IPS-20b (cell line): ENCODE data around the gene ADCY5.

ENCODE experiments used
- H3K27ac ChIP-seq: one replicate; pipeline ENCODE4 v1.5.1; 2013; ENCODE audit warnings: low read length
- H3K27me3 ChIP-seq: 2 replicates; pipeline ENCODE4 v1.6.1; 2013; ENCODE audit warnings: mild to moderate bottlenecking, low read length, inconsistent platforms; ENCODE audit not compliant: insufficient read depth
- H3K36me3 ChIP-seq: 2 replicates; pipeline ENCODE4 v1.6.1; 2013; ENCODE audit warnings: low read depth, mild to moderate bottlenecking, inconsistent platforms, low read length, moderate library complexity; ENCODE audit not compliant: insufficient read depth
- H3K4me1 ChIP-seq: 2 replicates; pipeline ENCODE4 v1.6.1; 2013; ENCODE audit warnings: mild to moderate bottlenecking, control low read depth, inconsistent platforms, low read length, moderate library complexity; ENCODE audit not compliant: insufficient read depth
- H3K4me3 ChIP-seq: 2 replicates; pipeline ENCODE4 v1.5.1; 2013; ENCODE audit warnings: mild to moderate bottlenecking, low read length, inconsistent platforms
- H3K9ac ChIP-seq: 2 replicates; pipeline ENCODE4 v1.6.1; 2013; ENCODE audit warnings: low read depth, mild to moderate bottlenecking, inconsistent platforms, low read length, moderate library complexity
- H3K9me3 ChIP-seq: 2 replicates; pipeline ENCODE4 v1.6.1; 2013; ENCODE audit warnings: mild to moderate bottlenecking, low read depth, low read length, inconsistent platforms; ENCODE audit not compliant: insufficient read depth

Gene ADCY5

DNA sequence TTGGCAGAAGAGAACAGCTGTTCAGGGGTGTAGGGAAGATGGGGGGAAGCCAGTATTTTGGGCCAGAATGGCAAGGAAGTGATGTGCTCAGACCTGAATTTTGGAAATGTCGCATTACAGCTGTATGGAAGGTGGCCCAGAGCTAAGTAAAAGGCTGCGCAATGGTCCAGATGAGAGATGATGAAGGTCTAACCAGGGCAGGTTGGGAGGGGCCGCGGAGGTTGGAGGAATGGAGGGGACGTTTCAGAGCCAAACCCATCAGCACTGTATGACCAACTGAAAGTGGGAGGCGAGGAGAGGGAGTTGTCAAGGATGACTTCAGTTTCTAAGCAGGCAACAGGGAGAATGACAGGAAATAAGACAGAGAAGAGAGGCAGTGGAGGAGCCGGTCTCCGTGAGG, 60.8 kb downstream of the ADCY5 start:
- H3K27ac ChIP-seq, result no peak overlapping the region
- no peaks in the 10 kb centered on the region for H3K36me3 ChIP-seq
- H3K4me3 ChIP-seq, result no peak overlapping the region
- H3K9ac ChIP-seq, result no peak overlapping the region
- no peaks in the 10 kb centered on the region for H3K27me3 ChIP-seq
- no peaks in the 10 kb centered on the region for H3K9me3 ChIP-seq
- H3K4me1 ChIP-seq, result peaks cover 12% of the 10 kb centered on the region; the same call in 1 of the 2 replicates

DNA sequence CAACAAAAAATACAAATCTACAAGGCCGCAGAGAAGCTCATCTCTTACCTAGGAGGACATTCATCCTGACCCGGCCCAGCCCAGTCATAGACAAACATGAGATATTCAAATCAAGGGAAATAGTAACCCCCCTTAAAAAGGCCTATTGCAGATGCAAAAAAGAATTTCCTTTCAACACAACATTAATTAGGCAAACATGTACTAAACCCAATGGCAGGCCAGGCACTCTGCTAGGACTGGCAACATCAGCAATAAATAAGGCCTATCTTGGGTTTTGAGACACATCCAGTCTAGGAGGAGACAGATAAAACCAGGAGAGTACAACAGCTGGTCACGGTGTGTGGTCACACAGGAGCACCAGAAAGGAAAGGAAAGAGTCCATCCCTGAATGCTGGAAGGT, 61.4 kb downstream of the ADCY5 start:
- peaks cover 12% of the 10 kb centered on the region; the same call in 1 of the 2 replicates for H3K4me1 ChIP-seq
- H3K9ac ChIP-seq, result no peak overlapping the region
- H3K9me3 ChIP-seq, result no peaks in the 10 kb centered on the region
- no peak overlapping the region for H3K4me3 ChIP-seq
- no peaks in the 10 kb centered on the region for H3K27me3 ChIP-seq
- no peak overlapping the region for H3K27ac ChIP-seq
- H3K36me3 ChIP-seq, result no peaks in the 10 kb centered on the region

DNA sequence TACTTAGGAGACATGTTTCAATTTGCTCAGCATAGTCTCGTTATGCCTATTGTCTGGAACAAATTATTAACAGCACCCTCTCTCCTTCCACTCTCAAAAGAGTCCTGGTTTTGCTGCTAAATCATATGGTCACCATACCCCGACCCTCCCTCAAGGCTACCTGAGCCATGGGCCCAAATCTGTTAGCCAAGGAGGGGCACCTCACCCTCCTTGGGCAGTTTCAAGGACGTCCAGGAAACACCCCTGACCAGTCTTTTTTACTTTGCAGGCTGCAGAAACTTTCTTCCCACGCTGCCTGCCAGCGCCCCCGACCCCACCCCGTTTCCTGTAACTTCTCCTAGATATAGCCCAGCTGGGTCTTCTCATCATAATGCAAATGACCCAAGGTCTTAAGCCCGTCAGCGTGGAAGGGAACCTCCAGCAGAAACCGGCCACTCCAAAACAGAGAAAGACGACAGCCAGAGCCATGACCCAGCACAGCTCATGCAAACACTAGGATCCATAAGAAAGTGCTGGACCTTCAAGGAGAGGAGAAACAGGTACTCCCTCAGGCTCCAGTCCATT, 62.3 kb downstream of the ADCY5 start:
- H3K9me3 ChIP-seq, result no peaks in the 10 kb centered on the region
- H3K27ac ChIP-seq, result no peak overlapping the region
- no peak overlapping the region for H3K9ac ChIP-seq
- no peaks in the 10 kb centered on the region for H3K36me3 ChIP-seq
- H3K4me1 ChIP-seq, result peaks cover 12% of the 10 kb centered on the region; the same call in 1 of the 2 replicates
- H3K27me3 ChIP-seq, result no peaks in the 10 kb centered on the region
- no peak overlapping the region for H3K4me3 ChIP-seq

DNA sequence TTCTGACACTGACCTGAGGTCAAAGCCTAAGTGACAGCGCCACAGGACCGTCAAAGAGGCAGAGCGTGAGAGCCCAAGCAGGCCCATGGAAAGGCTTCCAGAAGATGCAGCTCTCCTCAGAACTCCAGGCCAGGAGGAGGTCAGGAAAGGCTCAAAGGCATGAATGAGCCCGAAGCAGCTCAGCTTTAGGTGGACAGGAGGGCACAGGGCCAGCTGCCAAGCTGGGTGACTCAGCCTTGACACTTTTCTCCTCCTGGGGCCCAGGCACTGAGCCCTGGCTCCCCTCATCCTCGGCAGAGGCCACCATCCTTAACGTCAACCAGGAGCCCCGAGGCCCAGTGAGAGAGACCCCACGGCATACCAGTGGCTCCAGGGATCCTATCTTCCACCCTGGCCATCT, 62.9 kb downstream of the ADCY5 start:
- H3K9ac ChIP-seq, result no peak overlapping the region
- peaks cover 12% of the 10 kb centered on the region; the same call in 1 of the 2 replicates for H3K4me1 ChIP-seq
- no peak overlapping the region for H3K27ac ChIP-seq
- H3K9me3 ChIP-seq, result no peaks in the 10 kb centered on the region
- H3K27me3 ChIP-seq, result no peaks in the 10 kb centered on the region
- H3K36me3 ChIP-seq, result no peaks in the 10 kb centered on the region
- no peak overlapping the region for H3K4me3 ChIP-seq

DNA sequence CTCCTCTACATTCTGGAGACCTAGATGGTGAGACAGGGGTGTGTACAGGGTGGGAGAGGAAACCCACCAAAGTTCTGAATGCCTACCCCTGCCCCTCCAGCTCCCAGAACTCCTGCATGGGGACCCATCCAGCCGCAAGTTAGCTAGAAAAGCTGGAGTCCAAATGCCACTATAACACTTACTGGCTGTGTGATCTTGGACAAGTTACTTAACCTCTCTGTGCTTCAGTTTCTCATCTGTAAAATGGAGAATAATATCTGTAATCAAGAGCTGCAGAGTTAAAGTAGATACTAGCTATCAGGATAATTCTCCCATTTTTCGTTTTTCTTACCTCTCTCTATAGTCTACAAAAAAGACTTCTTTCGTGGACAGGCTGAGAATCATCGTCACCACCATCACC, 63.4 kb downstream of the ADCY5 start:
- Histone ChIP-seq H3K4me1 (peaks cover 12% of the 10 kb centered on the region; the same call in 1 of the 2 replicates), H3K27ac (no peak overlapping the region), H3K36me3 (no peaks in the 10 kb centered on the region), H3K9ac (no peak overlapping the region), H3K9me3 (no peaks in the 10 kb centered on the region), H3K27me3 (no peaks in the 10 kb centered on the region), H3K4me3 (no peak overlapping the region)

DNA sequence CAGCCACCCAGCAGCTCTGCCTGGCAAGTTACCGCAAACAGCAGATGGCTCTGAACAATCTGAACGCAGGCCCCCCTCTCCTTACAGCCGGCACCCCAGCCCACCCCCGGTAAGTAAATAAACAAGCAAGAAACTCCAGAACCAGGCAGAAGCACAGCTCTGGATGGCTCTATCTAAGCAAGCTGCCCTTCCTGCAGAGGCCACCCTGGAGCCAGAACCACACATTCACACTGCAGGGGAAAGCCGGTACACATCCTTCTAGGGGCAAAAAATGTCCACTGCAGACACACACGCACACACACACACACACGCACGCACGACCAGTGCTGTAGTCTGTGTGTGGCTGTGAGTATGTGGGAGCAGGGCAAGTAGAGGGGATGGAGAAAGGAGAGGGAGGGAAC, 63.9 kb downstream of the ADCY5 start:
- Histone ChIP-seq H3K36me3 (no peaks in the 10 kb centered on the region), H3K4me1 (peaks cover 12% of the 10 kb centered on the region; the same call in 1 of the 2 replicates), H3K27me3 (no peaks in the 10 kb centered on the region), H3K9me3 (no peaks in the 10 kb centered on the region), H3K4me3 (no peak overlapping the region), H3K27ac (no peak overlapping the region), H3K9ac (no peak overlapping the region)

DNA sequence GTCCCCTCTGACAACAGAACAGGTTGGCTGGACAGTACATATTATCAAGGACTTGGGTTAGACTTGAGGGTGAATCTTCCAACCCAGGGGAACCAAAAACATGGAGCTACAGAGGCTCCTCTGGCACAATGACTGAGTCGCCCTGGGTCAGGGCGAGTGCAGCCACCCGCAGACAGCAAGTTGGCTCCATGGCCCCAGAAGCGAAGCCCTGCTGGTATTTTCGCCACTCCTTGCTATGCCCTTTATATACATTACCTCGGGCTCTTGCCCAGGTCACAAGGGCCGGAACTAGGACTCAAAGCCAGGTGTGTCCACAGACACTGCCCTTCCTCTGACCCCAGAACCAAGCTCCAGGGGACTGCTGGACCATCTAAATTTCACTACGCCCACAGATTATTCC, 64.6 kb downstream of the ADCY5 start:
- peaks cover 12% of the 10 kb centered on the region; the same call in 1 of the 2 replicates for H3K4me1 ChIP-seq
- H3K27ac ChIP-seq, result no peak overlapping the region
- H3K9me3 ChIP-seq, result no peaks in the 10 kb centered on the region
- H3K9ac ChIP-seq, result no peak overlapping the region
- H3K27me3 ChIP-seq, result no peaks in the 10 kb centered on the region
- H3K4me3 ChIP-seq, result no peak overlapping the region
- H3K36me3 ChIP-seq, result no peaks in the 10 kb centered on the region

DNA sequence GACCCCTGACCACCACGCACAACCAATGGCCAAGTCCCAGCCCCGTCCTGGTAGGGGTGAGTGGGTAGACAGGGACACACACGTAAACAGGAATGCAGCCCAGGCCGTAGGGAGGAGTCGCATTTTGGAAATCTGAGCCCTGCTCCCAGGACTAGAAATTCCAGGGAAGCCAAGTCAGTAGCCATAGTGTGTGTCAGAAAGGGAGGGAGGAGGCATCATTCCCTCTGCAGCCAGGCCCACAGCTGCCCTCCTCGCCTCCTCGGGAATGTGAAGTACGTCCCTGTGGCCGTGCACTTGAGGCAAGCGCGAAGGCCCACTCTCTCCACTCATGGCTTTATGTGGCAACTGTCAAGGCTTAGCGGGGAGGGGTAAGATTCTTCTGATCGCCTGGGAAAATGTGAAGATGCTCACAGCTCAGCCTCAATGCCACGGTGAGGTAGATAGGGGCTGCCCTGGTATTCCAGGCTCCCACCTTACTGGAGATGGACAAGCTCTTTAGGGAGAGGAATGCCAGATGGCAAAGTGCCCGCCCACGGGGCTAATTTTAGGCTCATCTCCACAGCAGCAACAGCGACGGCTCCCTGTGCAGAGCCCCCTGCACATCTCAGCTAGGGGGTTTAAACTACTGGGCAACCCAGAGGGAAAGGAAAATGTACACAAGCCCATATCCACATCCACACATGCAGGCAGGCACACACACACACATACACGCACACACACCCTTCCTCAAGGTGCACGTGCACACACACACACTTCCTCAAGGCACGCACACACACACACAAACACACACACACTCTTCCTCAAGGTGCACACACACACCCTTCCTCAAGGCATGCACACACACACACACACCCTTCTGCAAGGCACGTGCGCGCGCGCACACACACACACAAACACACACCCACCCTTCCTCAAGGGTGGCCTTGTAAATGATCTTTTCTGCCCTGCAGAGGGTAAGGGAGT, 65.5 kb downstream of the ADCY5 start:
- no peaks in the 10 kb centered on the region for H3K27me3 ChIP-seq
- no peaks in the 10 kb centered on the region for H3K36me3 ChIP-seq
- H3K4me1 ChIP-seq, result peaks cover 12% of the 10 kb centered on the region; the same call in 1 of the 2 replicates
- no peaks in the 10 kb centered on the region for H3K9me3 ChIP-seq
- H3K27ac ChIP-seq, result no peak overlapping the region
- no peak overlapping the region for H3K9ac ChIP-seq
- no peak overlapping the region for H3K4me3 ChIP-seq

DNA sequence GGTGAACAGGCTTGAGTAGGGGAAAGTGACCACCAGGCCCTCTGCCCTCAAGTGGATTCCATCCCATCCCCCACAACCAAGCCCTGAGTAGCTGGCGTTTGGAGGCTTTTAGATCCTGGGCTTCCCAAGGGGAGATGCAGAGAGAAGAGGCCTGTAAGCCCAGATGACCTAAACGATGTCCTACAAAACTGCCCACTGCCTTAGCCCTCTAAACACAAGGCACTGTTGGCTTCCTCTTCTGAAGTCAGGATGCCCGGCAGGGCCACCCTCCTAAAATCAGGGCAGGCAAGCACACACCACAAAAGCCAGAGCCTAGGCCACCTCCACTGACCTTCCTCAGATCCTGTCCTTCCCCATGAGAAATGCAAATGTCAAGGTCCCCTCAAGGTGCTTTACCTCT, 68.6 kb downstream of the ADCY5 start:
- H3K27ac ChIP-seq, result no peak overlapping the region
- H3K4me1 ChIP-seq, result peaks cover 5% of the 10 kb centered on the region; the same call in 1 of the 2 replicates
- H3K9me3 ChIP-seq, result no peaks in the 10 kb centered on the region
- no peaks in the 10 kb centered on the region for H3K36me3 ChIP-seq
- no peaks in the 10 kb centered on the region for H3K27me3 ChIP-seq
- H3K9ac ChIP-seq, result no peak overlapping the region
- H3K4me3 ChIP-seq, result no peak overlapping the region

DNA sequence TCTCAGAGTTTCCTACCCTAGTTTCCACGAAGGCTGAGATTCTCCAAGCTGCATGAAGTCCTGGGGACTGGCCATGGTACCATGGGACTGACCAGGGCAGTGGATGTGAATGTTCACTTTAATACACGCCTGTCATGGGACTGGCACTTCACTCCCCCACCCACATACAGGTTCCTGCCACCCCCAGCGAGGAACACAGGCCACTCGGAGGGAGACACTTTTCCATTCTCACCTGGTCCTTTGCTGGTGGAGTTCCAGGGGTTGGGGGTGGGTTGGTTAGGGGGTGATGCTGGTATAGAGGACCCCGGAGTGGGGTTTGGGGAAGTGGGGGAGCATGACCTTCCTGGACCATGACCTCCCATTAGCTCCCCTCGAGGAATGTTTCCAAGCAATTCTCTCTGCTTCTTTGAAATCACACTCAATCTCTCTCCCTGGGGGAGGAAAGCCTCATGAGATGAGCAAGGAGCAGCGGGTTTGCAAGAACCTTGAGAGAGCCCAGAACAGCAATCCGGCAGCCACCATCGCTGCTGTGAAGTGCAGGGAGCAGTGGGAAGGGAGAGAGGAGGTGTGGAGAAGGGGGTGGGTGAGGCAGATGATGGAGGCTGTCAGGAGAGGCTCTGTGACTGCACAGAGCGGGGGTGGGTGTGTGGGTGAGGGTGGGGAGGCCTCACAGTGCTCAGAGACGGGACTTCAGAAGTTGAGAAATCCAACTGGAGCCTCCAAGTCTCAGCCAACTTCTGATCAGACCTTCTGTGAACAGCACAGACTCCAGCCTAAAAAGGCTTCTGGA, 69.7 kb downstream of the ADCY5 start:
- Histone ChIP-seq H3K9me3 (no peaks in the 10 kb centered on the region), H3K36me3 (no peaks in the 10 kb centered on the region), H3K27ac (no peak overlapping the region), H3K4me3 (no peak overlapping the region), H3K4me1 (peaks cover 5% of the 10 kb centered on the region; the same call in 1 of the 2 replicates), H3K9ac (no peak overlapping the region), H3K27me3 (no peaks in the 10 kb centered on the region)

DNA sequence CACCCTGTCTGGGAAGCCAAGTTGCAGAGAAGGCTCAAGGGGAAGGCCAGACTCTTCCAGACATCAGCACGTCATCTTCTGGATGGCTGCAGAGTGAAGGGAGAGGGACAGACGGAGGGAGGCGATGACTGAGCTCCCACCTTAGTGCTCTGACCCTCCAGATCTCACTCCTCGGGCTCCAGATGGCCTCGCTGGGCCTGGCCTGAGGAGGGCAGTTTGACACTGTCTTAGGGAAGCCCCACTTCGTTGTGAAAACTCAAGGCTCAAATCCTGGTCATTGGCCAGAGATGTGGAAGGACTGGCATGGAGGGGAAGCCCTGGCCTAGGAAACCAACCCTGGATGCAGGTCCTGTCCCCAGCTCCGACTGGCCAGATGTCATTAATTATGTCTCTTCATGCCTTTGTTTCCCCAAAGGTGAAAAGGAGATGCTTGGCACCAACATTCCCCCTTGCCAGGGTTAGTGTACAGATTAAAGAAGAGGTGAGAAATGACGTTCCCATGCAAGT, 70.4 kb downstream of the ADCY5 start:
- no peak overlapping the region for H3K27ac ChIP-seq
- H3K27me3 ChIP-seq, result no peaks in the 10 kb centered on the region
- H3K4me3 ChIP-seq, result no peak overlapping the region

More for the DNA sequence above, 70.4 kb downstream of the ADCY5 start:
- Histone ChIP-seq H3K36me3 (no peaks in the 10 kb centered on the region), H3K4me1 (peaks cover 3% of the 10 kb centered on the region; the same call in 1 of the 2 replicates), H3K9ac (no peak overlapping the region), H3K9me3 (no peaks in the 10 kb centered on the region)
